ENCODE results near the gene SLC39A9.

DNA sequence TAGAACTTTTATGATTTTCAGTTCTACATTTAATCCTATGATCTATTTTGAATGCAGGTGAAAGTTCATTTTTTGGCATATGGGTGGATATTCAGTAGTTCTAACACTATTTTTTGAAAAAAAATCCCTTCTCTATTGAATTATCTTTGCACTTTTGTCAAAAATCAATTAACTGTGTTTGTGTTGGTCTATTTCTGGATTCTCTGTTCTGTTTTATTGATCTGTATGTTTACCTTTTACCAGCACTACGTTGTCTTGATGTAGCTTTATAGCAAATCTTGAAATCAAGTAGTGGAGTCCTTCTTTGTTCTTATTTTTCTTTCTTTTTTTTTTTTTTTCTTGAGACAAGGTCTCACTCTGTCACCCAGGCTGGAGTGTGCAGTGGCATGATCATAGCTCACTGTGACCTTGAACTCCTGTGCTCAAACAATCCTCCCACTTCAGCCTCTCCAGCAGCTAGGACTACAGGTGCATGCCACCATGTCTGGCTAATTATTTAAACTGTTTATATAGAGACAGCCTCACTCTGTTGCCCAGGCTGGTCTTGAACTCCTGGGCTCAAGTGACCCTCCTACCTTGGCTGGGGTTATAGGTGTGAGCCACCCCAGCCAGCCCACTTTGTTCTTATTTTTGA lies 31.9 kb downstream of the SLC39A9 start:
- TF ChIP-seq RAD21 (conservative IDR thresholded peaks at IDR 0.05 in 1 of 2, IDR thresholded peaks at IDR 0.05 in 1 of 2) (no peak), ESRRA (IDR thresholded peaks at IDR 0.05; ENCODE audit: borderline replicate concordance, low read length) (no peak), PHF8 (IDR thresholded peaks at IDR 0.05; ENCODE audit: borderline replicate concordance, low read depth) (no peak), POLR2A (IDR thresholded peaks at IDR 0.05; ENCODE audit: low read length) (no peak), BHLHE40 (IDR thresholded peaks at IDR 0.05; ENCODE audit: low read depth, low read length) (no peak), CBX2 (IDR thresholded peaks at IDR 0.05; ENCODE audit: borderline replicate concordance, low read depth) (no peak), CBX8 (IDR thresholded peaks at IDR 0.05) (no peak), HDAC2 (IDR thresholded peaks at IDR 0.05) (no peak)
- TF ChIP-seq, protein P1, sequence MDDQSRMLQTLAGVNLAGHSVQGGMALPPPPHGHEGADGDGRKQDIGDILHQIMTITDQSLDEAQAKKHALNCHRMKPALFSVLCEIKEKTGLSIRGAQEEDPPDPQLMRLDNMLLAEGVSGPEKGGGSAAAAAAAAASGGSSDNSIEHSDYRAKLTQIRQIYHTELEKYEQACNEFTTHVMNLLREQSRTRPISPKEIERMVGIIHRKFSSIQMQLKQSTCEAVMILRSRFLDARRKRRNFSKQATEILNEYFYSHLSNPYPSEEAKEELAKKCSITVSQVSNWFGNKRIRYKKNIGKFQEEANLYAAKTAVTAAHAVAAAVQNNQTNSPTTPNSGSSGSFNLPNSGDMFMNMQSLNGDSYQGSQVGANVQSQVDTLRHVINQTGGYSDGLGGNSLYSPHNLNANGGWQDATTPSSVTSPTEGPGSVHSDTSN (IDR thresholded peaks at IDR 0.05): no peak
- TF ChIP-seq, protein P2, sequence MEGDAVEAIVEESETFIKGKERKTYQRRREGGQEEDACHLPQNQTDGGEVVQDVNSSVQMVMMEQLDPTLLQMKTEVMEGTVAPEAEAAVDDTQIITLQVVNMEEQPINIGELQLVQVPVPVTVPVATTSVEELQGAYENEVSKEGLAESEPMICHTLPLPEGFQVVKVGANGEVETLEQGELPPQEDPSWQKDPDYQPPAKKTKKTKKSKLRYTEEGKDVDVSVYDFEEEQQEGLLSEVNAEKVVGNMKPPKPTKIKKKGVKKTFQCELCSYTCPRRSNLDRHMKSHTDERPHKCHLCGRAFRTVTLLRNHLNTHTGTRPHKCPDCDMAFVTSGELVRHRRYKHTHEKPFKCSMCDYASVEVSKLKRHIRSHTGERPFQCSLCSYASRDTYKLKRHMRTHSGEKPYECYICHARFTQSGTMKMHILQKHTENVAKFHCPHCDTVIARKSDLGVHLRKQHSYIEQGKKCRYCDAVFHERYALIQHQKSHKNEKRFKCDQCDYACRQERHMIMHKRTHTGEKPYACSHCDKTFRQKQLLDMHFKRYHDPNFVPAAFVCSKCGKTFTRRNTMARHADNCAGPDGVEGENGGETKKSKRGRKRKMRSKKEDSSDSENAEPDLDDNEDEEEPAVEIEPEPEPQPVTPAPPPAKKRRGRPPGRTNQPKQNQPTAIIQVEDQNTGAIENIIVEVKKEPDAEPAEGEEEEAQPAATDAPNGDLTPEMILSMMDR (IDR thresholded peaks at IDR 0.05): no peak
- TF ChIP-seq, protein P3, sequence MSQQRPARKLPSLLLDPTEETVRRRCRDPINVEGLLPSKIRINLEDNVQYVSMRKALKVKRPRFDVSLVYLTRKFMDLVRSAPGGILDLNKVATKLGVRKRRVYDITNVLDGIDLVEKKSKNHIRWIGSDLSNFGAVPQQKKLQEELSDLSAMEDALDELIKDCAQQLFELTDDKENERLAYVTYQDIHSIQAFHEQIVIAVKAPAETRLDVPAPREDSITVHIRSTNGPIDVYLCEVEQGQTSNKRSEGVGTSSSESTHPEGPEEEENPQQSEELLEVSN (IDR thresholded peaks at IDR 0.05; ENCODE audit: borderline replicate concordance, low read depth): no peak
